Measurements from ENCODE around the gene BTK.
A peak's percentile ranks its signal among the peaks of the same experiment; 100 is the strongest.

Gene BTK

DNA sequence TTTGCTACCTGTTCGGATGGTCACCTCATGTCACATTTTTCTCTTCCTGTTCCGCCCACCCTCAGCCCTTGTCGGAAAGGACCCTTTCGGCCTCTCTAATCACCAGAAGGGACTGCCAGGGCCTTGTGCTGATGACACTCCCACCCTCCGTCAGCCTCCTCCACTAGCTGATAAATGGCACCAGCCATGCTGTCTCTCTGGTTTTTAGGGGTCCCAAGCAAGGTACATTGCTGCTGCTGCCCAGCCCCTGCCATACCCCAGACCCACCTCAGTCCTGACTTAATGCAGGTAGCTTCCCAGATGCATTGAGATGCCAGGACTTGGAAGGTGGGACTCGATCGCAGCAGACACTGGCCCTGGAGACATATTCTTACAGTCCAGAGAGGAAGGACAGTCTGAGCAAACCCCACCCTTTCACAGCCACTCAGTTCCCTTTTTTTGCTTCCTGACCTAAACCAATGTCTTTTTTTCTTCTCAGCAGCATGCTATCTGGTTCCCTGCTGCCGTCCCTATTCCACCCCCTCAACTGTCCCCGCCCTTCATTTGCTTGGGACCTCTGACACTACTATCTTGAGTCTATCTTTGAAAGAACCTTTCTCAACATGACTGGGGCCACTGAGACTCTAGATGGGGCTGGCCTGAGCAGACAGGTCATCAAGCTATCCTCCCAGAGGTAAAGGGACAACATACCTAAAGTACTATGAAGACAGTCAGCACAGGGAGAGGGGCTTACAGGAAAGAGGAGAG lies at the start of gene BTK:
TSS of gene BTK (minus strand) at position 397 of the 747 bp plus-strand sequence. CDS start 10,907 bp downstream, outside the sequence.
- no peak for DNase-seq

DNA sequence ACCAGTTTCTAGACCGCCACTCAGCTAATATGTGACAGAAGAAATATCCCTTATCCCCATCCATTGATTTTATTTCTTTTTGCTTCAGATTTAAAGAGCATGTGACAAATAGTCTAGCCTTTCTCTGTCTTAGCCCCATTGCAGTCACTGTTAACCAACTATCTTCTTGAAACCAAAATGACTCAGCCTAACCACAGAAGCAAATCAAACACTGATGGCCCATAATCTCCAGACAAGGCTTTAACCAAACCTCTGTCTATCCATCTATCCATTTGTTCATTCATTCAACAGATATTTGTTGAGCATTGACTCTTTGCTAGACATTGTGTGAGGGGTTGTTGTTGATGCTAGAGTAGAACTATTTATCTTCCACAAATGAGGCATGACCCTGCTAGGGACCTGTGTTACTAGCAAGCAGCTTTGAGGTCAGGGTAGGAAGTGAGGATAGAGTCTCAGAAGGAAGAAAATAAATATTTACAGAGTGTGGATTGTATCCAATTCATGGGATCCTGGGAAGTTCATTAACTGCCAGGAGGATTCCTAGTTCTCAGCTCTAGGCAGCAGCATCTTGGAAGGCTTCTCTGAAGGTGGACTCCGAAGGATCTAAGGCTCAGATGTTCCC lies 44.6 kb upstream of the BTK start:
- no peak for DNase-seq

DNA sequence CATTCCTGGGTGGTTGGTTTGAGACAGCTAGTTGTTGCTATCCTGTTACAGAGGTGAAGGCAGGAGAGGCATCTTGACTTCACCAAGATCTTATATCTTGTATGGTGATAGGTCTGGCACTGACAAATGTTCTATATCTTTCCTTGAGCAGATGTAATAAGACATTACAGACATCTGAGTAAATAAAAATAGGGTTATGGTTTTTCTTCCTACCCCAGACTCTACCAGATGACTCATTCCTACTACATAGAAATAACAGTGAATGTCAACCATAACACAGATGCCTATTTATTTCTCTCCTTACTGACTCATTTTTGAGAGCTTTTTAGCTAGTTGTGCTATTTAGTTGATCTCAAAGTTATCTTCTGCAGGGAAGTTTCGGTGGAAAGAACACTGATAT lies 43.9 kb upstream of the BTK start:
- DNase-seq: no peak

DNA sequence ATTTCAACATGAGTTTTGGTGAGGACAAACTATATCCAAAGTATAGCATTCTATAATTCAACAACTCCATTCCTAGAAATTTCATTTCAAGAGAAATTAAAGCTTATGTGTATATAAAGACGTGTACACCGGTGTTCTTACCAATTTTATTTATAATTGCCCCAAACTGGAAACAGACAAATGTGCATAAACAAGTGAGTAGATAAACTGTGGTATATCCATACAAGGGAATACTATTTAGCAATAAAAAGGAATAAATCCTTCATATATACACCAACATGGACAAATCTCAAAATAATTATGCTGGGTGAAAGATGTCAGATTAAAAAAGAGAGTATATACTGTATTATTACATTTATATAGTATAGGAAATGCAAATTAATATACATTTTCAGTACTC lies 42.0 kb upstream of the BTK start:
- no peak for DNase-seq

DNA sequence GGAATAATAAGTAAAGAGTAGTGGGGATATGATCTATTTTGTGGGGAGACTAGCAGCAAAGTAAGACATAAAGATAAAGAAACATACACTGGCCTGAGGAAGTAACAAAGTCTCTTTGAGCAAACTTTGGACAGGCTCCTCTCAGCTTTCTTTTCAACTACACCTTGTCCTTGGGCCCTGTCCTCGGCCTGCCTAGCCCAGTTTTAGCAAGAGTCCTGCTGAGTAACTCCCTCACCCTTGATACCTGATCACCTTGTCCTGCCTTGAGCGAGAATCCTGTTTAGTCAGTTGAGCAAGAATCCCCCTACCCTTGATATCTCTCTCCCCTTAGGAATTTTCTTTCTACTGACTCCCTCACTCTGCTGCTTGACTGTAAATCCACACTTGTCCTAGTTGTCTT lies 33.5 kb upstream of the BTK start:
- DNase-seq: no peak

DNA sequence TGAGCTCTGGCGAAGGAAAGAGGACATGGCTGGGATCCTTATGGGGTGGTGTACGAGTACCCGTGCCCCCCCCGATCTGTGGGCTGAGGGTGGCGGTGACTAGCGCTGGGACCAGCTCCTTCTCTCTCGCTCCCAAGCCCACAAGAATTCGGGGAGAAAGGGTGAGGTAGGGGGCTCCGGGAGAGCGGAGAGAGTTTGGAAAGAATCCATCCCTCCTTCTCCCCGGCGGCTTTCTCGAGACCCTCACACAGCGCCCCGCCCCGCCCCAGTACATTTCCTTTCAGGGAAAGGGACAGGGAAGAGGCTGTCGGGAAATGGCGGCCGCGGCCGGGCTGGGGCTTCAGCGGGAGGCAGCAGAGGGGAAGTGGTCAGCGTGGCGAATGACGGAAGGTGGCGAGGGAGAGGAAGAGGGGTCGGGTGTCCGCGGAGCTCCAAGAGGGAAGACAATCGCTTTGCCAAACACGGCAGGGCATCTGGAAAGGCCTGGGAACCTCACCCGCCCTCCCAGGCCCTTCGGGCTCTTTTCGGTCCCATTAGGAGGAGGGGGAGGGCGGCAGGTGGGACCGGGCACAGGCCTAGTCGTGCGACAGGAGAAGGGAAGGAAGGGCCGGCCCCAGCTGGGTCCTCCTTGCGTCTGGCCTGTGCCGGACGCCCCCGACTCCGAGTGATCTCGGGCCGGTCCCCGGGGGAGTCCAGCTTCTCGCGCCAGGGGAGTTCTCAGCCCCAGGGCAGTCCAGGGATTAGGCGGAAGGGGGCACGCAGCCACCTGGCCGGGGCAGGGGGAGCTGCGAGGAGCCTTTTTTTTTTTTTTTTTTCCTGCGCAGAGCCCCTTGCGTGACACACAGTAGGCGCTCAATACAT lies 32.2 kb upstream of the BTK start:
- DNase-seq: peak; percentile 1

DNA sequence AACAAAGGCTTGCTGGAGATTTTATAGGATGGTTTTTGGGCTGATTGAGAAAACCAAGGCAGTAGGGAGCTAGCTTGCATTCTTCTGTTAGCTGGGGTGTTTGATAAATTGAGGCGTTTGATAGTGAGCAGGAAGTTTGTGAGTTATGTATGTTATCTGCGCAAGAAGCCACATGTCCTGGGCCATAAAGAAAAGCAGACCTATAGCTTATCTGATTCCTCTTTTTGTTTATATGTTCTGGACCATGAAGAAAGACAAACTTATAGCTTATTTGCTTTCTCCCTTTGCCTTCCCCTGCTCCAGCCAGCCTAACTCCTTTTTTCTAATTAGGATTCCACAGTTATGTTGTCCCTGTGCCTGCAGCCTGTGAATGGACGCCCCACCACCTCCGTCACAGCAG lies 31.2 kb upstream of the BTK start:
- no peak for DNase-seq

DNA sequence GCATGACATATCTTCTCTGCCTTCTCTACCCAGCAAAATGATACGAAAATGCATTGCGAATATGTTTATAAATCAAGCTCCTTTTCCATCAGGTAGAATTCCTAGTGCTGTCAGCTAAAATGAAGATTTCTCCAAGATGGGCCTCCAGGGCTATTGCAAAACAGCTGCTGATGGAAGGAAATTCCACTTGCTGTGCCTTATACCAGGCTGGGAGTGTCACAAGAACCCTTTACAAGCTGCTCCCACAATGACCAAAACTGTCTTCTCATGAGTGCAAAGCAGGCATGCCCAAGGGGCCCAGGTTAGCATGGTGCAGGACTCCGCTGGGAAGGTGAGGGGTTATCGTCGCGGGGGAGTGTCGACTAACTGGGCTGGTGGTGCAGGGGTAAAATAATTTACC lies 30.7 kb upstream of the BTK start:
- no peak for DNase-seq

DNA sequence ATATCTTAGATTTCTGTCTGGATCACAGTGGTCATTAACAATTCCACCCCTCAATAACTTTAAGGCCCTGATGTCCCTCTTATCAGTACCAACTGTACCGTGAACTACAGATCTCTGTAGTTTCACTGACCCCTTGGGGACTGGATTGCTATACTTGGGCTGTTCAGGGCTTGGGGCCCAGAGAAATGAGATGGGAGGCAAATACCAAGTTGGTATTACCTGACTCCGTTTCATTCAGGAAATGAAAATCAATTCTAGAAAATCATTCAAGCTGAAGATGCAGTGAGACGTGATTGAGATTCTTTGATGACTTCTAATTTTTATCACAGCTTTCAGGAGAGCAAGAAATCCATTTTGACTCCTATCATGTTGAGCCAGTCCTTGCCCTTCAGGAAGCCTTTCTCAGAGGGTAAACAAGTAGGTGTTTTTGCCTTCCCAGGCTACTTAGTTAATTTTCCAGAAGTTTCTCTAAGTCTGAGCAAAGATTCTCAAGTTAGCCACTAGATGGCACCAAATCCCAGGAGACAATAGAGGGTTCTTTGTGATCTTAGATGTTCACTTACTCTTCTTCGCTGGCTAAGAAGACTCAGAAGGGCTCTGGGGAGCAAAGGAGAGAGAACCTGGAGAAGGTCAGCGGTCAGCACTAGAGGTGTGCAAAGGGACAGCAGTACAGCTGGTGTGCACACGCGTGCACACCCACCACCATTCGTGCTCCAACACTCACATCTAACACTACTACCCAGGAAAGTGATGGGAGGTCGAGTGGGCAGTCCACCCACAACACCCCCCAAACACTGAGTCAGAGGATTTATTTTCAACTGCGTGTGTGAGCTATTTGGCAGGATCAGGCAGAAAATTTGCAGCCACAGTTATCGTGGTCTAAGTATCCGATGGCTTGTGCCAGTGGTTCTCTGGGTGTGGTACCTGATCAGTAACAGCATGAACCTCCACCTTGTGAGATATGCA lies 29.5 kb upstream of the BTK start:
- peak; percentile 6 for DNase-seq

DNA sequence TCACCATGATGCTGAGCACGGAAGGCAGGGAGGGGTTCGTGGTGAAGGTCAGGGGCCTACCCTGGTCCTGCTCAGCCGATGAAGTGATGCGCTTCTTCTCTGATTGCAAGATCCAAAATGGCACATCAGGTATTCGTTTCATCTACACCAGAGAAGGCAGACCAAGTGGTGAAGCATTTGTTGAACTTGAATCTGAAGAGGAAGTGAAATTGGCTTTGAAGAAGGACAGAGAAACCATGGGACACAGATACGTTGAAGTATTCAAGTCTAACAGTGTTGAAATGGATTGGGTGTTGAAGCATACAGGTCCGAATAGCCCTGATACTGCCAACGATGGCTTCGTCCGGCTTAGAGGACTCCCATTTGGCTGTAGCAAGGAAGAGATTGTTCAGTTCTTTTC lies 26.0 kb upstream of the BTK start:
- DNase-seq: no peak

DNA sequence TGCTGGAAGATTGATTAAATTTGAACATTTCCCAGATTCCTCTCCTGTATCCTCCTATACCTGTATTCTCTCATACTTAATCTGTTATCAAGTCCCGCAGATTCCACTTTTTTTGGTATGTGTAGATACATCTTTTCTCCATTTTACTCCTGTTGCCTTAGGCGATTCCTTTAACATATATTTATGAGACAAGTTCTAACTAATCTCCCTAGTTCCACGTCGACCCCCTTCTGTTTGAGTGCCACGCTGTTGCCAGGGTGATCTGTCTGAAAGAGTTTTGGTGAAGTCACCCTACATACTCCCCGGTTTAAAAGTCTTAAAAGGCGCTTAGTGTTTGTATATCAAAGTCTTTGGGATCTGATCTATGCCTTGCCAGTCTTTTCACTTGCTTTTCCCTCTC lies 24.5 kb upstream of the BTK start:
- no peak for DNase-seq

DNA sequence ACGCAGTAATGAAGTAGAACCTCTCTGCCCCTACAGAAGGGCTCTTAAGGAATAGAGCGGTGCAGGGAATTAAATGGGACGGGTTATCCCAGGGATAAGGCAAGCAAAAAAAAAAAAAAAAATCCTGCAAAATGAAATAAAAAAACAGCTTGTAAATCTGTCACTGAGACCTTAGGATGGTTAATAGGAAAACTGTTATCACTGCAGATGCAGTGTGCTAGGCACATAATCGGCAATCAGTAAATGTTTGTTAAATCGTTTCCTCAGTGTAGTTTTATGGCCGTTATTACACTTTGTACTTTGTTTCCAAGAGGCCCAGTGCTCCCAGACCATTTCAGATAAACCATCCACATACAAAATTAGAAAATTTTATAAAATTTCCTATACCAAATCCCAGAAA lies 23.1 kb upstream of the BTK start:
- no peak for DNase-seq

DNA sequence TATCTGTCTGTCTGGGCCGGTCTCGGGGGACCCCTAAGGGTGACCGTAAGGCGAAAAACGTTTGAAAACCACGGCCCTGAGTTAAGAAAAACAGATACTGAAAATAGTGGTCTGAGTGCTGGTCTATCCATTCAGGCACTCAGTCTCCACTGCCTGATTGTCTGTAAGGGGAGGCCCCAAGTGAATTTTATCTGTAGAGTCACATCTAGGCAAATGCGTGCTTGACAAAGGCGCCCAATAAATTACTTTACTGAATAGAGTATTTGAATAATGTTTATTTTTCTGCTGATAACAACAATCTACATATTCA lies 22.5 kb upstream of the BTK start:
- no peak for DNase-seq

DNA sequence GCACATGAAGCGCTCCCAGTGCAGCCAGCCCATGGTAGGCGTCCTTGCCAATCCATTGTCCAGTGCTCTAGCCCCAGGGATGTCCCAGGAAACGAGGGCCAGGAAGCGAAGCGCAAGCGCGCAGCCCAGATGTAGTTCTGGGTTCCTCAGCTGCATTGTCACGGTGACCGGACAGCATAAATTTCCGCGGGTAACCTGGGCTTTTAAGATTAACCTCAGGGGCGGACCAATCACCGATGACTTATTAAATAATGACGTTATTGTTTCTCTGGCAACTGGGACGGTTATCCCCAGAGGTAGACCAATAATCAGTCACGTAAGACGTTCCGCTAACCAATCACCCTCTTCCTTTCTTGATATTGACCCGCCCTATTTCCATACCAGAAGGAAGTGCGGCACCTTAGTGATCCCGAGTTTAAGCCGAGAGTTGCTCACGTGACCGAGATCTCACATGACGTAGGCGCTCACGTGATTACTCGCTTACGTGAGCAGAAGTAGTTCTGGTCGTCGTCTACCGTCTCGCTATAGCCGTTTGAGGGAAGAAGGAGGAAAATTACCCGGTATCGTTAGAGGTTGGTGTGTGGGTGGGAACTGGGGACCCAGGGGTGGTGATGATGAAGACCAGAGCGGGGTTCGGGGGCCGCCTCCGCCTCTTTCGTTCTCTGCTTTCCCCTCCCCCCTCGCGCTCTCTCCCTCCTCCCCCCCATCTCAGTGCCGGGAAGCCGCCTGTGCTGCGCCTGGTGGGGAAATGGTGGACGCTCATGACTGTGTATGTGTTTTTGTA lies 21.9 kb upstream of the BTK start, which contains the start of the genes GLA and HNRNPH2:
TSS of gene GLA (minus strand) at position 178 of the 784 bp plus-strand sequence. CDS start at position 156, 22 bp downstream.
TSS of gene HNRNPH2 (plus strand) at position 475 of the 784 bp plus-strand sequence. CDS start 3,767 bp downstream, outside the sequence.
- peak; percentile 86 for DNase-seq

DNA sequence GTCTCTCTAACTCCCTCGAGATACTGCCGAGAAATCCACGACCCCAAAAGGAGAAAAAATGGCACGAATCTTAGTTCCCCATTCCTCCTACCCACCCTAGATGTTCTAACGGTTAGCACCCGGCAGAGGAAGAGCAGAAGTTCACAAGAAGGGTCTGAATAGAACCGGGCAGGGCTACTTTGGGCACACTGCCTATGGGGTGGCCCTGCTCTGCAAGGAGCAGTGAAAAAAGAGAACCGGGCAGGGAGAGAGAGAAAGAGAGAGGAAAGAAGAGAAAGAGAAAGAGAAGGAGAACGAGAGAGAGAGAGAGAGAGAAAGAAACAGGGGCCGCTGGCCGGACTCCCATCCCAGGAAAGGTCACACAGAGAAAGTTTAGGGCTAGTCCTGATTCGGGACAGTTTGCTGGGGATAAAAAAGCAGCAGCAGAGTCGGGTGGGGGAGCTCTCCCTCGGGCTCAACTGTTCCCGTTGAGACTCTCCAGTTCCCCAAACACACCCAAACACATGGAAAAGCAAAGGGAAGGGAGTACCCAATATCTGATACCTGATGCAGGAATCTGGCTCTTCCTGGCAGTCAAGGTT lies 21.3 kb upstream of the BTK start:
- DNase-seq: no peak

DNA sequence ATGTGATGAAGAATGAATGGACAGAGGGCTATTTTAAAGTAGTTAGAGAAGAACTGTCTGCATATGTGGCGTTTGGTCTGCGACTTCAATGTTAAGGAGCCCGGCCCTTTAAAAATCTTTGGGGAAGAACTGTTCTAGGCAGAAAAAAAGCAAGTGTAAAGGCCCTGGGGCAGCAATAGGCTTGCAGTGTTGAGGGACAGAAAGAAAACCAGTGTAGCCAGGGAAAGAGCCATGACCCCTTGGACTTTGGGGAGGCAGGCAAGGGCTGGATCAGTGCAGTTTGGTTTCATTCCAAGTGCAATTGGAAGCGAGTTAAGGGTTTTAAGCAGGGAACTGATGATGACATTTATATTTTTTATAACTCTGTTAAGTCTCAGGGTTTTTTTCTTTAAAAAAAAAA lies 13.8 kb upstream of the BTK start:
- no peak for DNase-seq

DNA sequence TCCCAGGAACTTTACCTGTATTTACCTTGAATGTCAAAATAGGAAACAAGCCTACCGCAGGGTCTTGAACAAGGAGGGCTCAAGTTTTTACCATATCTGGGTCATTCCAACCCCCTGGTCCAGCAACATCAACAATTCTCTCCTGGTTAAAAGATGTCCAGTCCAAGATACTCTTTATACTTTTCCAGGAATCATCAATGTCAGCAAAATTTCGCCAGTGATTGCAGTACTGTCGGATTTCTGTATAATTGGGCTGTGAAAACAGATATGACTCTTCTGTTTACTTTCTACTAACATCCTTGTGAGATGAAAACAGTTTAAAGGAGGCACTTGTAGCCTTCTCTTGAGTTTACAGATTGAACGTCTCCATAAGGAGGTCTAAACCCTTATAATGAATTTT lies 12.7 kb upstream of the BTK start:
- DNase-seq: no peak

DNA sequence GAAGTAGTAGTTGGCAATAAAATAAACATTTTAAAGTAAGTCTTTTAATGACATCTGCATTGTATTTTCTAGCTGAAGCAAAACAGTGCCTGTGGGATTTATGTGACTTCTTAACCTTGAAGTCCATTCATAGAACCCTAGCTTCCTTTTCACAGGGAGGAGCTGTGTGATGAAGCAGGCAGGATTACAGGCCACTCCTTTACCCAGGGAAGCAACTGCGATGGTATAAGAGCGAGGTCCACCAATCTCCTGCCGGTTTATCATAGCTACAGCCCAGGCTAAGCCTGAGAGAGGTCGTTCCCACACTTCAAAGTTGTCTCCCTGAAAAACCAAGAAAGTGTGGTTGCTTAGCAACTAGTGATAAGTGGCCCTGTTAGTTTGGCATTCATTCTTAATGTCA lies 11.8 kb upstream of the BTK start:
- DNase-seq: no peak

DNA sequence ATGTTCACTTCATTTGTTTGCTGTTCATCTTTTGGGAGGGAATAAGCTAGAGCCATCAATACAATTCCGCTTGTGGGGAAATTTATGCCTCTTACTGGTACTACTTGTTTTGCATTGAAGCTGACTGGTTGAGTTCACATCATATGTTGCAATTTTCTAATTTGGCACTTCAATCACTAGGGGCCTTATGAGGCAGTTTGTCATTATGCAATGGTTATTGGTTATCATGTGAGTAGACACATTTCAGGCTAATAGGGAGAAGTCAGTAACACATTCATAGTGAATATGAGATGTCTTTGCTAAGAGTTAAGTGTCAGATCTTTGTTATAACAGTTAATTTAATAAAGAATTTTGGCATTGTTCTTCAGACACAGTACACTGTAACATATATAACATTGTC lies 9.8 kb upstream of the BTK start:
- no peak for DNase-seq

DNA sequence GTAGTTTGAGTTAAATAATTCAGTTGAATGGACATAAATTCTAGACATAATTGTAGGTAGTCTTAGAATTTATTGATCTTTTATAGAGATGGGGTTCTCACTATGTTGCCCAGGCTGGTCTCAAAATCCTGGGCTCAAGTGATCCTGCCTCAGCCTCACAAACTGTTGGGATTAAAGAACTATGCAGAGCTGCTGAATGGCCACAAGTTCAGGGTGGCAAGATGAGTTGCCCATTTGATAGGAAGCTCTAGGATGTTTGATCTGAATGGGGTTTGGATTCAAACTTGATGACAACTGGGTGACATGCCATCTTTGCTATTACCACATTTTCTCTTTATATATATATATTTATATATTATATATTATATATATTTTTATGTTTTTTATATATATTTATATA lies 8.4 kb upstream of the BTK start:
- no peak for DNase-seq

DNA sequence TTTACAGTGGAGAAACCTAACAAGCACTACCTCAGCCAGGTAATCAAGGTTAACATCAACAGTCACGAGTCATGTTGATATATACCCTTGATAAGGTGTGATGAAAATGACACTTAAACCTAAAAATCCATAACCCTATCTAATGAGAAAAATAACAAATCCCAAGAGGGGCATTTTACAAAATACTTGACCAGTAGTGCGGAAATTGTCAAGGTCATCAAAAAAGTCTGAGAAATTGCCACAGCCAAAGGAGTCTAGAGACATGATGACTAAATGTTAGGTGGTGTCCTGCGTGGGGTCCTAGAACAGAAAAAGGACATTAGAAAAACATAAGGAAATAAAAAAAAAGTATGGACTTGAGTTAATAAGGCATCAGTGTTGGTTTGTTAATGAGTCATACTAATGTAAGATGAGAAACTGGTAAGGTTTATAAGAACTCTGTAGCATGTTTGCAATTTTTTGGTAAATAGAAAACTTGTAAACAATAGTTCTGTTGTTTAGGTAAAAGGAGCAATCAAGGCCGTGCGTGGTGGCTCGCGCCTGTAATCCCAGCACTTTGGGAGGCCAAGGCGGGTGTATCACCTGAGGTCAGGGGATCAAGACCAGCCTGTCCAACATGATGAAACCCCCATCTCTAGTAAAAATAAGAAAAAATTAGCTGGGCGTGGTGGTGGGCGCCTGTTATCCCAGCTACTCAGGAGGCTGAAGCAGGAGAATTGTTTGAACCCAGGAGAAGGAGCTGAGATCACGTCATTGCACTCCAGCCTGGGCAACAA lies 7.7 kb upstream of the BTK start:
- DNase-seq: no peak
